ENCODE data around the gene ROGDI. TPM values are rescaled to one million over a fixed set of nuclear protein-coding genes. Genes with fewer than 3 reads are reported as not detected.

The ROGDI gene
- total RNA-seq, 4 donors from 2014 or later, result 43.2 to 97.2 (median 77.6) TPM

DNA sequence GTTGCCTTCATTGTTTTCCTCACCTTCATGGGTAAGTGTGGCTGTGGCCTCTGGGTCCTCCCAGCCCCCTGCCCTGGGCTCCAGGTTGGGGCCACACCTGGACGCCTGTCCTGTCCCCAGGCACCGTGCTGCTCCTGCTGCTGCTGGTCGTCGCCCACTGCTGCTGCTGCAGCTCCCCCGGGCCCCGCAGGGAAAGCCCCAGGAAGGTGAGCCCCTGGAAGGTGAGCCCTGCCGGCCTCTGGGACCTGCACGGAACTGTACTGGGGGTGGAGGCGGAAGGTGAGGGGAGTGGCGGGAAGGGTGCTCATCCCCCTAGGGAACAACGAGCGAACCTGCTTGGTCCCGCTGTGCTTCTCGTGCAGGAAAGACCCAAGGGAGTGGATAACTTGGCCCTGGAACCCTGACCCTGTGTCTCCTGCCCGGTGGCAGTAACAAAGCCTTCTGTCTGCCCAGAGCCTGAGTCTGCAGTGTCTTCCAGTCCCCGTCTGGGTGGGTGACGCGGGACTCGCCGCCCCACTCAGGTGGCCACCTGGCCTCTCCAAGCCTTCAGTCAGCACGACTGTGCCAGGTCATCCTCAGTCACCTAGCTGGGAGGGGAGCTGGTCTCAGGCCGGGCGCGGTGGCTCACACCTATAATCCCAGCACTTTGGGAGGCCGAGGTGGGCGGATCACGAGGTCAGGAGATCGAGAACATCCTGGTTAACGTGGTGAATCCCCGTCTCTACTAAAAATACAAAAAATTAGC, 6.4 kb downstream of the ROGDI start:
- intact Hi-C loops (cut with DNase I), result no loop called here
- TF ChIP-seq, protein P1, sequence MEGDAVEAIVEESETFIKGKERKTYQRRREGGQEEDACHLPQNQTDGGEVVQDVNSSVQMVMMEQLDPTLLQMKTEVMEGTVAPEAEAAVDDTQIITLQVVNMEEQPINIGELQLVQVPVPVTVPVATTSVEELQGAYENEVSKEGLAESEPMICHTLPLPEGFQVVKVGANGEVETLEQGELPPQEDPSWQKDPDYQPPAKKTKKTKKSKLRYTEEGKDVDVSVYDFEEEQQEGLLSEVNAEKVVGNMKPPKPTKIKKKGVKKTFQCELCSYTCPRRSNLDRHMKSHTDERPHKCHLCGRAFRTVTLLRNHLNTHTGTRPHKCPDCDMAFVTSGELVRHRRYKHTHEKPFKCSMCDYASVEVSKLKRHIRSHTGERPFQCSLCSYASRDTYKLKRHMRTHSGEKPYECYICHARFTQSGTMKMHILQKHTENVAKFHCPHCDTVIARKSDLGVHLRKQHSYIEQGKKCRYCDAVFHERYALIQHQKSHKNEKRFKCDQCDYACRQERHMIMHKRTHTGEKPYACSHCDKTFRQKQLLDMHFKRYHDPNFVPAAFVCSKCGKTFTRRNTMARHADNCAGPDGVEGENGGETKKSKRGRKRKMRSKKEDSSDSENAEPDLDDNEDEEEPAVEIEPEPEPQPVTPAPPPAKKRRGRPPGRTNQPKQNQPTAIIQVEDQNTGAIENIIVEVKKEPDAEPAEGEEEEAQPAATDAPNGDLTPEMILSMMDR (IDR thresholded peaks at IDR 0.05), result no peak
- TF ChIP-seq EP300 (IDR thresholded peaks at IDR 0.05) (no peak), POLR2AphosphoS5 (IDR thresholded peaks at IDR 0.05) (no peak), POLR2A (IDR thresholded peaks at IDR 0.05; ENCODE audit: low read depth) (no peak)
- WGBS, result 93% methylated on average over 29 of the region's 30 CpGs
- DNase-seq (ENCODE audit: extremely low spot score), result no peak
- H3K27ac ChIP-seq (replicated peaks in 1 of 4), result no peak overlapping the region
- peaks cover 10 to 13% (median 11%) of the 10 kb centered on the region in 4 donors for H3K4me1 ChIP-seq
- H3K27me3 ChIP-seq, result no peaks in the 10 kb centered on the region
- H3K9me3 ChIP-seq, result no peaks in the 10 kb centered on the region
- H3K4me3 ChIP-seq, result no peak overlapping the region
- peaks cover 9 to 54% (median 41%) of the 10 kb centered on the region in 4 donors for H3K36me3 ChIP-seq

DNA sequence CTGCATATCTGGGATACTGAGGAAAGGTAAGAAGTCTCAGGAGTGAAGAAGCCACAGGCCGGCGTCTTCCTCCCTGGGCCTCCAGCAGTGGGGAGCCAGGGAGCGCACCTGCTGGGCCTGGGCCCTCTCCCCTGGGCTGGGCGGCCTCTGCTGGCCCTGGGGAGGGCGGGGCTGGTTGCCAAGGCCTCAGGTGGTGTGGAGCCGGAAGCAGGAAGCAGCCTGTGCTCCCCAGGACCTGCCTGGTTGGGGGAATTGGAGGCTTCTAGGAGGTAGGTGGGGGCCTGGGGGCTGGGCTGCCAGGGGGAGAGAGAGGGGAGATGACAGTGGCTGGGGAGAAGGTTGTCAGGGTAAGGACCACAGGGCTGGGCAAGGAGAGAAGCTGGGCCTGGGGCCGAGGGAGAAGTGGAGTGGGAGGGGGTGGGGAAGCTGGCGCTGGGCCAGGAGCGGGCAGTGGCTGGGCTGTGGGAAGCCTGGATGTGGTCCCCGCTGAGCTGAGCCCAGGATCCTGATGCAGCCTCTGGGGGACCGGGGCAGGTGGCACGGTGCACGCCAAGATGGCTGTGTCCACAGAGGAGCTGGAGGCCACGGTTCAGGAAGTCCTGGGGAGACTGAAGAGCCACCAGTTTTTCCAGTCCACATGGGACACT, 7.1 kb downstream of the ROGDI start, which contains the start of gene SMIM22:
Gene SMIM22, plus strand, starts transcription at position 189 of the 647 bp plus-strand sequence. Its CDS starts 366 bp downstream, at position 555.
- H3K4me1 ChIP-seq, result peaks cover 3 to 6% (median 5%) of the 10 kb centered on the region in 4 donors
- TF ChIP-seq EP300 (IDR thresholded peaks at IDR 0.05), result no peak
- TF ChIP-seq, protein P1 (IDR thresholded peaks at IDR 0.05), result no peak
- TF ChIP-seq POLR2AphosphoS5 (IDR thresholded peaks at IDR 0.05), result no peak
- no peak for TF ChIP-seq POLR2A (IDR thresholded peaks at IDR 0.05; ENCODE audit: low read depth)
- DNase-seq (ENCODE audit: extremely low spot score), result no peak
- H3K36me3 ChIP-seq, result peaks cover 9 to 48% (median 40%) of the 10 kb centered on the region in 4 donors
- H3K27ac ChIP-seq (replicated peaks in 1 of 4), result no peak within 1 kb of the TSS
- H3K4me3 ChIP-seq, result no peak within 1 kb of the TSS
- no peaks in the 10 kb centered on the region for H3K27me3 ChIP-seq
- WGBS, result 60% methylated on average over 8 of the region's 14 CpGs
- H3K9me3 ChIP-seq, result no peaks in the 10 kb centered on the region
- intact Hi-C loops (cut with DNase I), result no loop called here

DNA sequence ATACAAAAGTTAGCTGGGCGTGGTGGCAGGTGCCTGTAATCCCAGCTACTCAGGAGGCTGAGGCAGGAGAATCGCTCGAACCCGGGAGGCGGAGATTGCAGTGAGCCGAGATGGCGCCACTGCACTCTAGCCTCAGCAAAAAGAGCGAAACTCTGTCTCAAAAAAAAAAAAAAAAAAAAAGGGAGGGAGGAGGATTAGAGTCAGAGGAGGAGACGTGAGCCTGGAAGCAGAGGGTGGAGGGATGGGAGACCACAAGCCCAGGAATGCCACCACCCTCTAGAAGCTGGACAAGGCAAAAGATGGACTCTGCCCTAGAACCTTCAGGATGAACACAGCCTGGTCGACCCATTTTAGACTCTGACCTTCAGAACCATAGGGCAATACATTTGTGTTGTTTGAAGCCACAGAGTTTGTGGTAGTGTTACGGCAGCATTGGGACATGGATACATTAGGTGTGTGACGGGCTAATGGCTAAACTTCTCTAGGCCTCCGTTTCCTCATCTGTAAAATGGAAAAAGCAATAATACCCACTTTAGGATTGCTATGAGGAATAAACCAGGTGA, 9.4 kb downstream of the ROGDI start:
- WGBS, result 80% methylated on average over 13 of the region's 13 CpGs
- intact Hi-C loops (cut with DNase I), result no loop called here
- no peaks in the 10 kb centered on the region for H3K27me3 ChIP-seq
- no peaks in the 10 kb centered on the region for H3K9me3 ChIP-seq
- TF ChIP-seq EP300 (IDR thresholded peaks at IDR 0.05) (no peak), POLR2A (IDR thresholded peaks at IDR 0.05; ENCODE audit: low read depth) (no peak), POLR2AphosphoS5 (IDR thresholded peaks at IDR 0.05) (no peak)
- TF ChIP-seq, protein P1 (IDR thresholded peaks at IDR 0.05), result no peak
- no peak overlapping the region for H3K27ac ChIP-seq (replicated peaks in 1 of 4)
- no peak for DNase-seq (ENCODE audit: extremely low spot score)
- no peaks in the 10 kb centered on the region for H3K4me1 ChIP-seq
- no peak overlapping the region for H3K4me3 ChIP-seq
- peaks cover 9 to 25% (median 21%) of the 10 kb centered on the region in 4 donors for H3K36me3 ChIP-seq

DNA sequence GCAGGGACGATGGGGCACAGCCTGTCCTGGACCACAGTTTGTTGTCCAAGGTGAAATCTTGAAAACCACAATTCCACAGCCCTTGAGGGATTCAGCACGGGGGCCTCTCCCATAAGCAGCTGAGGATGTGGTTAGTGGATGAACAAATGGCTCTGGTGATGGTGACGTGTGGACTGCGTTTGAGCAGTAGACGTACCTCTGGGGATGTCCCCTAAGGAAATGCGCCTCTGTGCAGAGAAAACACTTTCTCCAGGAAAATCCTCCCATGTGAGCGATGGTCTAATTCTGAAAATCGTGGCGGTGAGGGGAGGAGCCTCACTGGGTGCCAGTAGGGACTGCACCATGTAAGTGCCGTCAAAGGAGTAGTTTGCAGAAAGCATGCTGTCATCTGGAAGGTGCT, 11.6 kb downstream of the ROGDI start:
- Histone ChIP-seq H3K27me3 (no peaks in the 10 kb centered on the region), H3K36me3 (peaks cover 0 to 4% (median 2%) of the 10 kb centered on the region in 4 donors), H3K27ac (replicated peaks in 1 of 4) (no peak overlapping the region), H3K4me3 (no peak overlapping the region), H3K9me3 (no peaks in the 10 kb centered on the region), H3K4me1 (no peaks in the 10 kb centered on the region)
- intact Hi-C loops (cut with DNase I), result no loop called here
- no peak for DNase-seq (ENCODE audit: extremely low spot score)
- TF ChIP-seq POLR2A (IDR thresholded peaks at IDR 0.05; ENCODE audit: low read depth) (no peak), POLR2AphosphoS5 (IDR thresholded peaks at IDR 0.05) (no peak), EP300 (IDR thresholded peaks at IDR 0.05) (no peak)
- TF ChIP-seq, protein P1 (IDR thresholded peaks at IDR 0.05), result no peak
- 77% methylated on average over 10 of the region's 10 CpGs for WGBS
